Hypothalamus (tissue), 51 donors: ENCODE data around the gene BRI3BP.

Experiments
- DNase-seq, 51 donors: peaks; one replicate each; lab custom pipeline; 2025; lab: John Stamatoyannopoulos, UW

The BRI3BP gene, protein sequence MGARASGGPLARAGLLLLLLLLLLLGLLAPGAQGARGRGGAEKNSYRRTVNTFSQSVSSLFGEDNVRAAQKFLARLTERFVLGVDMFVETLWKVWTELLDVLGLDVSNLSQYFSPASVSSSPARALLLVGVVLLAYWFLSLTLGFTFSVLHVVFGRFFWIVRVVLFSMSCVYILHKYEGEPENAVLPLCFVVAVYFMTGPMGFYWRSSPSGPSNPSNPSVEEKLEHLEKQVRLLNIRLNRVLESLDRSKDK

GRCh38 chr12:124993626-124994436 lies at the start of gene BRI3BP:
BRI3BP (plus strand) TSS chr12:124993645; CDS start chr12:124993791, 146 bp downstream.
- DNase-seq, result peak in 30 of 51 donors; percentile 10 to 79 (median 36)

- DNase-seq, result no peak
These were observed 47.0 kb upstream of the BRI3BP start for GRCh38 chr12:124946447-124946793.

- no peak for DNase-seq
These were observed 46.4 kb upstream of the BRI3BP start for GRCh38 chr12:124947013-124947412.

DNA sequence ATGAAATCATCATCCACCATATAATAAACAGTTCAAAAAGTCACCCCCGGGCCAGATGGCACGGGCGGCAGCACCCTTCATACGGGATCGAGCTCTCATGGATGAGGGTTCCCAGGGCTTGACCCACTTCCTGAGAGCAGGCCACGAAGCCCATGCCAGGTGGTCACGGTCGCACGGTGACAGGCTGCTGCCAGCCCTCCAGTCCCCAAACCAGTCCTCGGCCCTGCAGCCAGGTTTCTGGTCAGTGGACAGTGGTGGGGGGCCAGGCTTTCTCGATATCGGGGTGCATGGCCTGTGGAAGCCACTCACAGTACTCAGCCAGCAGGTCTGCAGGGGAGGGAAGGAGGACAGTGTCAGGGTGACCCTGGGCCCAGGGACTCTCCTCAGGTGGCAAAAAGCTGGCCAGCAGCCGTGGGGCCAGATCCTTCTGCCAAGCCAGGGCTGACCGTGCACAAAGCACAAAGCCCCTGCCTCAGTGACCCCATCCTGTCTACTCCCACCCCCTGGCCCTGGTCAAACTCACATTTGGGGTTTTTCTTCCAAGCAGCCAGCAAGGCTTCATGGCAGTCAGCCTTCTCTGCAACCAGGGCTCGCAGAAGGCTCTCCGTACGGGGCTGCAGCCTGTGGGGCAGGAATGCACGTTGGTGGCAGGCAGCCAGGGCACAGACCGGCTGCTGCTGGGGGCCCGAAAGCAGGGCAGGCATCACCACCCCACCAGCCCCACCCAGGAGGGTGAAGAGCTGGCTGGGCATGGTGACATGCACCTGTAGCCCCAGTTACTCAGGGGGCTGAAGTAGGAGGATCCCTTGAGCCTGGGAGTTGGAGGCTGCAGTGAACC lies 45.7 kb upstream of the BRI3BP start:
- no peak for DNase-seq

- no peak for DNase-seq
These were observed 44.4 kb upstream of the BRI3BP start for GRCh38 chr12:124949066-124949465.

DNA sequence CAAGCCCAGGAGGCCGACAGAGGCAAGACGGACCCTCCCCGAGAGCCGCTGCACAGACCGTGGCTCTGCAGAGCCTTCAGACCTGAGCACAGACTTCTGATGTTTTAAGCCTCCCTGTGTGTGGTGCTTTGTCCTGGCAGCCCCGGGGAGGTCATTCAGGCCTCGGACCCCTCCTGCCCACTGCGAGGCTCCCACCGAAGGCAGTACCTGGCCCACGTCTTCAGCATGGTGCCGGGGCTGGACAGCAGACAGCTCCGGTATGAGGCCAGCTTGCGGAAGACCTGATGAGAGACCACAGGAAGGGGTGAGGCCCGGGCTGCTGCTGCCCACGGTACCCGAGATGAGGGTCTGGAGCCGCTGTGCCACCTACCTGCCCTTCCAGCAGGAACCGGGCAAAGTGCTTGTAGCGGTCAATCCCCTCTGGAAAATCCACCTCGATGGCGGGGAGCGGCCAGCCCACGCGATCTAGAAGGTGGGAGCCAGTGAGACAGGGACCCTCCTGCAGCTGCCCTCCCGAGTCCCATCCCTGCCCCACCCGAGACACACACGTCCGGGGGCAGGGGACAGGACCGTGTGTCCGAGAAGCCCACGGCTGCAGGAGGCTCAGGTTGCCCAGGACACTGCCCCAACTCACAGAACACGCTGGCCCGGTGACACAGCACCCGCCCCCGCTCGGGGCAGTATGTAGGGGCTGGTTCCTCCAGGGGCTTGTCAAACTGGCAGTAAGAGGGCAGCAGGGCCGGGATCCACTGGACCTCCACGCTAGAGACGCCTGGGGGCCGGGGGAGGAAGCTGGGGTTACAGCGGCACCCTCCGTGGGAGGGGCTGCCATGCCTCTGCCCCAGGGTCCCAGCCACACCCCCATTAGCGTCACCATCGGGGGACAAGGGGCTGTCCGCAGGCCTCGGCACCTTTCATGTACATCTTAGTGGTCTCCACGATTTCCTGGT lies 43.4 kb upstream of the BRI3BP start:
- no peak for DNase-seq

GRCh38 chr12:124952295-124952694 lies 41.1 kb upstream of the BRI3BP start:
- DNase-seq, result no peak

DNA sequence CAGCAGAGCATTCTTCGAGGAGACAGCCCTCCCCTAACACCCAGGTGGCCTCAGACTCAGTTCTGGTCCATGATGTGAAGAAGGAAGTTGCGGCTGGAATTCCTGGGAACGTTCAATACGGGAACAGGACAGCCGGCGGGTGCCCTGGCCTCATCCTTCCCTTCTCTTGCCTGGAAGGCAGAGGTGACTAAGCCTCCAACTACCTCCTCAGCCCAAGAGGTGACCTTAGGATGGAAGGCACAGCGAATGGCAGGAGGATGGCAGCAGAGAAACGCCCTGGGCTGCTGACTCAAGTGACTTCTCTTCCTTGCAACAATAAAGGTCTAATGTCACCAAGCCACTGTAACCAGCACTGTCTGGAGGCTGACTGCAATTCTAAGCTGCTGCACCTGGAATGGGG lies 40.6 kb upstream of the BRI3BP start:
- DNase-seq, result no peak

DNA sequence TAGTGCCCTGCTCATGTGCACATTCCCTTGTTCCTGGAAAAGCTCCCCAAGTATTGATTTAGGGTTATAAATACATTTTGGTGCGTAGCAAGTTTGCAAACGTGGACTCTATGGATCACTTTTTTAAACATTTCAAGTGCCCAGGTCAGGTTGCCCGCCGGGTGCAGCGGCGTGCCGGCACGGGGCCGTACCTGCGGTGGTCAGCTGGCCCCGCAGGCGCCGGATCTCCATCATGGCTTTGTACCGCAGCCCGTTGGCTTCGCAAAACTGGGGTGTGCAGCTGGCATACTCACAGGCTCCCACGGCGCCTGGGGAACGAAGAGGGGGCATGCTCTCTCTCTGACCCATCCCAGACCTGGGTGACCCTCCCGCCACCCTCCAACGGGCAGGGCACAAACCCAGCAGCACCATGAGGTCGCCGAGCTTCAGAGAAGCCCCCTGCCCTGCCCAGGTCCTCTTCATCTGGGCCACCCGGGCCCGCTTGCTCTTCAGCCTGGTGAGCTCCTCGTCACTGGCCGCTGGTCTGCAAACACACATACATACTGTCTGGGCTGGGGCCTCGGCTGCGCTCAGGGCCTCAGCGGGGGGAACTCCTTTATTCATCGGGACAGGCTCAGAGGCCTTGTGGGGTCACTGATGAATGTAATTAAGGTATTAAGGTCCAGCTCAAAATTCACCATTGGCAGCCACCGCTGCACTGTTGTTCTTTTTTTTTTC lies 39.6 kb upstream of the BRI3BP start:
- no peak for DNase-seq

- DNase-seq, result no peak
These were observed 38.7 kb upstream of the BRI3BP start for GRCh38 chr12:124954771-124955170.

GRCh38 chr12:124956571-124956970 lies 36.9 kb upstream of the BRI3BP start:
- no peak for DNase-seq

DNA sequence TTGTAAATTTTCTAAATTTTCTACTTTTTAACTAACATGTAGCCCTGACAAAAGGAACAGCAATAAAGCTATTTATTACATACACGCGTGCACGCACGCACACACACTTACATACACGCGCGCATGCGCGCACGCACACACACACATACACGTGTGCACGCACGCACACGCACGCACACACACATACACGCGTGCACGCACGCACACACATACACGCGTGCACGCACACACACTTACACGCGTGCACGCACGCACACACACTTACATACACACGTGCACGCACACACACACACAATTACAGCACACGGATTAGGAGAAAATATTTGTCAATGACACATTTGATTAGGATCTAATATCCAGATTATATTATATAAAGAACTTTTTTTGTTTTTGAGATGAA lies 32.4 kb upstream of the BRI3BP start:
- no peak for DNase-seq

GRCh38 chr12:124963211-124963610 lies 30.2 kb upstream of the BRI3BP start:
- no peak for DNase-seq

DNA sequence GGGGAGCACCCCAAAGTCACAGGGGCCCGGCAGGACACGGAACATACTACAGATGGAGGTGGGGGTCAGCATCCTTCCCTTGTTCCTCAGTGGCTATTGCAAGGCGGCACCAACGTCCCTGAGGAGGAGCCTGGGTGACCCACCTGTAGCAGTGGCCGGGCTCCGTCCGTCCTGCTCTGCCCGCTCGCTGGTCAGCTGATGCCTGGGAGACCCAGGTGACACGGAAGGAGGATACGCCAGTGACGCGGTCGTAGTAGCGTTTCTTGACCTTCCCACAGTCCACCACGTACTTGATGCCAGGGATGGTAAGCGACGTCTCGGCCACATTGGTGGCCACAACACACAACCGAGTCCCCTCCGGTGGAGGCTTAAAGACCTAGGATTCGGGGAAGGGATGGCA lies 29.2 kb upstream of the BRI3BP start:
- no peak for DNase-seq

DNA sequence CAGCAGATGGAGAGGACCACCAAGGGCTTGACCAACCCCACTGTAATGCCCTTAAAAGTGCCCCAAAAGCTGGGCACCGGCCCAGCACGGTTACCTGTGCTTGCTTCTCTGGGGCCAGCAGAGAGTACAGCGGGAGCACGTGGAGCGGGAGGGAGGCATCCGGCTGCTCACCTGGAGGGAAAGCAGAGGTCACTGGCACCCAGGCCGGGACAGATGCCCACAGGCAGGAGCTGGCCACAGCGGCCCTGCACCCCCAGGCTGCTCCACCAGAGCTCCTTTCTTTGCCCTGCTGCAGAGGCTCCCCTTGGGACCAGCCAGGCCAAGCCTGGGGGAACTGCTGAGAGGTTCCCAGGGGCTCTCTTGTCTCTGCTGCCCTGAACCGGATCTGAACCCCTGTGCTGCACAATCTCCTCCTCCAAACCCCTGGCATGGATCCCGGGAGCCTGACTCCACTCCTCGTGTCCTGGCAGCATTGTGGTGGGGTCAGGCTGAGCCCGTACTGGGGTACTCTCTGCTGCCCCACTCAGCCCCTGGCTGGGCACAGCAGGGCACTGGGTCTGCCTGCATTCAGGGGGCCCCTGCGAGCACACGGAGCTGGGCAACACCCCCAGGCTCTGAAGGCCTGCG lies 28.5 kb upstream of the BRI3BP start:
- DNase-seq, result peak in 13 of 51 donors; percentile 4 to 39 (median 13)

DNA sequence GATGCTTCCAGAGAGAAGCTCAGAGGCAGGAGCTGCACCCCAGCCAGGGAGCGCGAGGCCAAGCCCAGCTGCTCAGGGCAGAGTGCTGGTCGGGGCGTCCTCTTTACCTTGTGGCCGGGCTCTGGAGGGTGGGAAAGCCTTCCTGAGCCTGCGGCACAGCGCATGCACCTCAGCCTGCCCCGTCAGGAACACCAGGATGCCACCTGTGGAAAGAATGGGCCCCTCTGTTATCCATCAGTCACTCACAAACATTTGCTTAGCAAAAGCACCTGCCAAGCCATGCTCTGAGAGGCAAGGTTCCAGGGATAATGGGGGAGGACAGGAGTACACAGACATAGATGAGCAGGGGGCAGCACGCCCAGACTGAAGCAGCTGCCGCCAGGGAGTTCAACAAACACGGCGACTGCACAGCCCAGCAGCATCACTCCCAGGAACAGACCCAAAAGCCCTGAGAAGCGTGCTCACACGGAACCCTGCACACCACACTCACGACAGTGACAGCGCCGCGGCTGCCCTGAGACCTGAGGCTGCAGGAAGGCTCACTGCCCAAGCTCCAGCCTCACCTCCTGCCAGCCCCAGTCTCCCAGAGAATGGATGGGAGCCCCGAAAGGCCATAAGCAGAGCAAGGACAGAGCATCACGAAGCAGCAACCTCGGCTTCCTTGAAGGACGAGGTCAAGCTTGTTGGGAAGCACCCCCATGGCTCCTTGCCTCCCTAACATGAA lies 26.3 kb upstream of the BRI3BP start:
- no peak for DNase-seq

DNA sequence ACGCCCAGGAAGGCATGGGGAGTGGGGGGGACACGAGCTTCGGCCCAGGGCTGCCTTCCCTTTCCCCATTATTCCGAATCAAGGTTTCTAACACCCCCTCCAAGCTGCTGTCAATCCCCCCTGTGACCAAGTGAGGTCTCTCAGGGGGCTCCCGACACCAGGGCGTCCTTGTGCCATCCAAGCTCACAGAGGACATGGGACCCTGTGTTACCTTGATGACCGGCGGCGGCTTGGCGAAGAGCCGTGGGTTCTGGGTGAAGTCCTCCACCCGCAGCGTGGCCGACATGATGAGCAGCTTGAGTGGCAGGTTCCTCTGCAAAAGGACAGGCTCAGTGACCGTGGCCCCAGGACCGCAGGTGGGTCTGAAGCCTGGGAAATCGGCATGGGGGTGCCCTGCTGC lies 24.8 kb upstream of the BRI3BP start:
- no peak for DNase-seq

DNA sequence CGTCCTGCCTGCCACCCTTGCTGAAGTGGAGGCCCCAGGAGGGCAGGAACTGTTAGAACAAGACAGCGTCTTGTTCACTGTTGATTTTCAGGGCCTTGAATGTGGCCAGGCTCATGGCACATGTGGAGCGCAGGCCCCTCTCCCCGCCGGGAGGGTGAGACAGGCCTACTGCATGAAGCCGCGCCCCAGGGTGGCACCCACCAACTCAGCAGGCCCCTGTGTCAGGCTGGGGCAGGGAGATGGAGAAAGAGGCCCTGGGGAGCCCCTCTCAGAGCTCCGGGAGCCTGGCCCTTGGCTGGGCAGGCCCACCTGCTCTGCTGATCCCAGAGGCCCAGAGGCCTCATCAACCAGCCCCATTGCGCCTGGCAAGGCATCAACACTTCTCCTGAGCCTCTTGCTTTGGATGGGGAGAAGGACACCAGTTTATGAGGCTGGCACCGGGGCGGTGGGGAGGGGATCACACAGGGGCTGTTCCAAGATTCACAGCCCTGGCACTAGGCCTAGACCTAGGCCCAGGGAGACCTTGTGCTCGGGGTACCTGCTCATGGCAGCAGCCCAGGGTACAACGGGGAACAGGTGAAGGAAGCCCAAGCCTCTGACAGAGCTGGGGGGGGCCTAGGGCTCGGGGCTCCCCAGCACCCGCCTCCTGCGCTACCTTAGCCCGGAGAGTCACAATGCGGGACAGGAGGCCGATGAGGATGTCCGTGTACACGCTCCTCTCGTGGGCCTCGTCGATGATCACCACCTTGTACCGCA lies 22.6 kb upstream of the BRI3BP start:
- DNase-seq, result no peak
